Ovary (tissue), 9 donors: ENCODE measurements around the gene GPR173. TPM values are rescaled to one million over a fixed set of nuclear protein-coding genes. Genes with fewer than 3 reads are reported as not detected.

Experiments
- DNase-seq, 5 donors: peaks; one replicate each; pipeline ENCODE4 v3.0.0-alpha.2; 2019 to 2020
- H3K27ac ChIP-seq, 2 donors: fragments of 200-600 bp; one replicate each; pipeline versions ENCODE4 v1.5.1 to v1.8.0; 2019 to 2022
- H3K27me3 ChIP-seq: fragments of 200-600 bp; one replicate; pipeline ENCODE4 v1.8.0; 2022
- H3K36me3 ChIP-seq: fragments of 200-600 bp; sonication (generic); one replicate; pipeline ENCODE4 v1.5.1; 2019
- H3K4me1 ChIP-seq: one replicate; pipeline ENCODE4 v1.8.1; 2013; ENCODE audit warnings: mild to moderate bottlenecking, moderate library complexity; ENCODE audit not compliant: insufficient read depth
- H3K4me3 ChIP-seq: fragments of 200-600 bp; sonication (generic); one replicate; pipeline ENCODE4 v1.5.1; 2017
- H3K9me3 ChIP-seq, 2 donors: fragments of 200-600 bp in 1 of 2; sonication (generic) in 1 of 2; one replicate each; pipeline versions ENCODE4 v1.5.1 to v1.8.1; 2013 to 2019; ENCODE audit warnings: mild to moderate bottlenecking in 1 of 2, moderate library complexity in 1 of 2
- CTCF ChIP-seq, 3 donors: fragments of 450-650 bp in 2 of 3; fragments of 200-600 bp in 1 of 3; IDR thresholded peaks; one replicate each; pipeline versions ENCODE4 v1.5.1 to v1.8.0; 2016 to 2022; ENCODE audit warnings: antibody characterized with exemption in 3 of 3, mild to moderate bottlenecking in 1 of 3
- EP300 ChIP-seq: sonication (generic); formaldehyde crosslinking; IDR thresholded peaks from one replicate; pipeline ENCODE4 v1.6.1; 2017; ENCODE audit warnings: antibody characterized with exemption
- POLR2A ChIP-seq: fragments of 450-650 bp; IDR thresholded peaks from one replicate; pipeline ENCODE4 v1.6.1; 2017; ENCODE audit warnings: antibody characterized with exemption, mild to moderate bottlenecking, moderate library complexity
- WGBS, 3 donors: extraction: QIAGEN DNeasy Blood & Tissue Kit in 1 of 3; methylation state at CpG; one replicate each; pipeline versions ENCODE4 v1.1.5 to v1.1.7; 2013 to 2017; 5-methylcytosine and 5-hydroxymethylcytosine counted together
- intact Hi-C, 4 donors: fragments of 100-400 bp; cut with DNase I; formaldehyde crosslinking; loops; one replicate each; pipeline versions ENCODE4 v1.11.0 to v1.15.1; 2022 to 2023
- polyA plus RNA-seq, 2 donors: library from polyadenylated mRNA; stranded (reverse); fragments of 200-250 nt in 1 of 2; fragments of 350-450 nt in 1 of 2; fragmentation: Illumina TruSeq in 1 of 2; extraction: RNeasy Lipid Tissue Mini Kit (QIAGEN cat#74804) in 1 of 2; gene quantifications; one replicate each; pipeline ENCODE4 v1.2.3, GENCODE V29; 2013 to 2014
- total RNA-seq, 7 donors: library from RNA; depleted of rRNA in 2 of 7; stranded (reverse); fragments of >200 nt in 2 of 7; fragmentation: NEBNext Ultra II Directional in 3 of 7; extraction: Animal tissue kit (Norgen Biotek cat#: 25700) in 3 of 7; gene quantifications; one replicate each; pipeline versions ENCODE4 v1.1.0 to v1.2.4, GENCODE V29; 2016 to 2023
- donor health status: DM: no; HTN: no; CAD: no; lungs with moderate emphysema.
- donor health status: DM: no; HTN: no; CAD: no.
- donor health status: Bipolar disorder and iron deficiency.
- donor health status: DM: yes; HTN: yes; CAD: no.
- donor health status: DM: no; HTN: no; CAD: no.
- donor health status: DM: yes; HTN: yes; CAD: no.

The GPR173 gene
- total and polyA plus RNA-seq, 9 donors: 2.9 to 15.6 (median 8.3) TPM

- no peaks in the 10 kb centered on the region for H3K36me3 ChIP-seq
- TF ChIP-seq CTCF (IDR thresholded peaks at IDR 0.05) (no peak), EP300 (no peak), POLR2A (no peak)
- 55 to 69% (median 60%) methylated on average over 6 of the region's 6 CpGs for WGBS, 3 donors
- intact Hi-C loops: loop anchor here in 1 of 4 donors (2.0 kb wide), 1 partner anchor 16 kb away; no protein-coding TSS in a partner anchor
- no peaks in the 10 kb centered on the region for H3K9me3 ChIP-seq
- peak overlapping the region; percentile 36 to 91 for H3K27ac ChIP-seq
- no peak overlapping the region for H3K4me3 ChIP-seq
- peak in 1 of 5 donors; percentile 47 for DNase-seq
- peaks cover 2% of the 10 kb centered on the region for H3K4me1 ChIP-seq
- H3K27me3 ChIP-seq: no peaks in the 10 kb centered on the region
Observed at GRCh38 chrX:53073115-53073586, 24.6 kb downstream of the GPR173 start.

- intact Hi-C loops: no loop called here
- TF ChIP-seq POLR2A (no peak), CTCF (IDR thresholded peaks at IDR 0.05) (no peak), EP300 (no peak)
- Histone ChIP-seq H3K4me3 (no peak overlapping the region), H3K27ac (no peak overlapping the region), H3K27me3 (no peaks in the 10 kb centered on the region), H3K4me1 (peaks cover 2% of the 10 kb centered on the region), H3K36me3 (no peaks in the 10 kb centered on the region), H3K9me3 (no peaks in the 10 kb centered on the region)
- no peak for DNase-seq
- whole genome bisulfite sequencing, 3 donors: 77 to 81% (median 80%) methylated on average over 7 of the region's 7 CpGs
Observed at GRCh38 chrX:53075011-53075410, 26.4 kb downstream of the GPR173 start.

- no peak for DNase-seq
- intact Hi-C loops: no loop called here
- H3K4me1 ChIP-seq: peaks cover 2% of the 10 kb centered on the region
- no peak overlapping the region for H3K27ac ChIP-seq
- no peaks in the 10 kb centered on the region for H3K9me3 ChIP-seq
- no peaks in the 10 kb centered on the region for H3K27me3 ChIP-seq
- TF ChIP-seq EP300 (no peak), CTCF (IDR thresholded peaks at IDR 0.05) (no peak), POLR2A (no peak)
- no peak overlapping the region for H3K4me3 ChIP-seq
- WGBS, 3 donors: 92 to 96% (median 95%) methylated on average over 21 of the region's 21 CpGs
- no peaks in the 10 kb centered on the region for H3K36me3 ChIP-seq
Observed at GRCh38 chrX:53076671-53077070, 28.1 kb downstream of the GPR173 start.

GRCh38 chrX:53077207-53078197 lies 28.9 kb downstream of the GPR173 start:
- H3K9me3 ChIP-seq: no peaks in the 10 kb centered on the region
- H3K4me1 ChIP-seq: peaks cover 2% of the 10 kb centered on the region
- no peak overlapping the region for H3K4me3 ChIP-seq
- 85 to 87% (median 86%) methylated on average over 26 to 27 of the region's 27 CpGs for WGBS, 3 donors
- intact Hi-C loops: no loop called here
- no peak overlapping the region for H3K27ac ChIP-seq
- peak in 1 of 5 donors; percentile 55 for DNase-seq
- no peaks in the 10 kb centered on the region for H3K36me3 ChIP-seq
- no peaks in the 10 kb centered on the region for H3K27me3 ChIP-seq
- no peak for TF ChIP-seq EP300
- TF ChIP-seq CTCF (IDR thresholded peaks at IDR 0.05): no peak
- no peak for TF ChIP-seq POLR2A
